HG02588 (cell line): ENCODE results near the gene CD79B.
"Not testable (repeated sequence)": the region's sequence is repeated elsewhere in the genome, so short reads cannot be mapped to it uniquely, and the experiment has no call there.

Experiments
- ATAC-seq: cut with Tn5 transposase; IDR thresholded peaks from one replicate; pipeline ENCODE4 v1.9.1; 2021; ENCODE audit warnings: mild to moderate bottlenecking, moderate library complexity; ENCODE audit not compliant: unreplicated experiment

The CD79B gene

GRCh38 chr17:63934183-63935112 is 2.3 kb upstream of the CD79B start:
- ATAC-seq, result no peak

GRCh38 chr17:63933598-63933997 is 1.5 kb upstream of the CD79B start:
- no peak for ATAC-seq

GRCh38 chr17:63932721-63933120 is 590 bp upstream of the CD79B start:
- ATAC-seq, result no peak

- peak; percentile 40 for ATAC-seq
Measured at GRCh38 chr17:63930951-63931575, 1.1 kb downstream of the CD79B start.

- no peak for ATAC-seq
Measured at GRCh38 chr17:63929860-63930766, 2.0 kb downstream of the CD79B start.

GRCh38 chr17:63928966-63929695 is 3.0 kb downstream of the CD79B start:
- ATAC-seq, result no peak

GRCh38 chr17:63928172-63928666 is 3.9 kb downstream of the CD79B start:
- ATAC-seq, result no peak

- no peak for ATAC-seq
Measured at GRCh38 chr17:63927464-63928171, 4.5 kb downstream of the CD79B start.

GRCh38 chr17:63926164-63926563 is 6.0 kb downstream of the CD79B start:
- no peak for ATAC-seq

GRCh38 chr17:63925615-63926014 is 6.5 kb downstream of the CD79B start:
- no peak for ATAC-seq

- not testable (repeated sequence) for ATAC-seq
Measured at GRCh38 chr17:63922402-63922801, 9.7 kb downstream of the CD79B start.

- not testable (repeated sequence) for ATAC-seq
Measured at GRCh38 chr17:63920779-63921178, 11.4 kb downstream of the CD79B start.

GRCh38 chr17:63920050-63920449 is 12.1 kb downstream of the CD79B start:
- not testable (repeated sequence) for ATAC-seq

- ATAC-seq, result peak; percentile 62
Measured at GRCh38 chr17:63919311-63919723, 12.8 kb downstream of the CD79B start.

- ATAC-seq, result not testable (repeated sequence)
Measured at GRCh38 chr17:63918789-63919305, 13.3 kb downstream of the CD79B start, which contains the start of gene GH1. Gene GH1, minus strand, starts transcription at chr17:63918839. Its CDS starts 63 bp downstream, at chr17:63918776.

GRCh38 chr17:63918305-63918704 is 13.8 kb downstream of the CD79B start:
- no peak for ATAC-seq

- no peak for ATAC-seq
Measured at GRCh38 chr17:63917646-63918045, 14.5 kb downstream of the CD79B start.

GRCh38 chr17:63917206-63917605 is 14.9 kb downstream of the CD79B start:
- not testable (repeated sequence) for ATAC-seq

- ATAC-seq, result no peak
Measured at GRCh38 chr17:63916566-63917185, 15.5 kb downstream of the CD79B start.
